Ovary (tissue), 3 donors: ENCODE results near the gene PPFIA2.

Source experiments
- CTCF ChIP-seq, 3 donors: fragments of 450-650 bp in 2 of 3; fragments of 200-600 bp in 1 of 3; IDR thresholded peaks; one replicate each; pipeline versions ENCODE4 v1.5.1 to v1.8.0; 2016 to 2022; ENCODE audit warnings: antibody characterized with exemption in 3 of 3, mild to moderate bottlenecking in 1 of 3
- EP300 ChIP-seq: sonication (generic); formaldehyde crosslinking; IDR thresholded peaks from one replicate; pipeline ENCODE4 v1.6.1; 2017; ENCODE audit warnings: antibody characterized with exemption
- POLR2A ChIP-seq: fragments of 450-650 bp; IDR thresholded peaks from one replicate; pipeline ENCODE4 v1.6.1; 2017; ENCODE audit warnings: antibody characterized with exemption, mild to moderate bottlenecking, moderate library complexity
- donor health status: DM: no; HTN: no; CAD: no.

GRCh38 chr12:81259360-81259759 is 499.8 kb downstream of the PPFIA2 start:
- TF ChIP-seq EP300 = no peak
- TF ChIP-seq CTCF (IDR thresholded peaks at IDR 0.05) = no peak
- TF ChIP-seq POLR2A = no peak
